HS-5 (cell line): Measurements from ENCODE around the gene OR2V2.
"Not testable (repeated sequence)": the region's sequence is repeated elsewhere in the genome, so short reads cannot be mapped to it uniquely, and the experiment has no call there.

ENCODE experiments used
- DNase-seq: peaks from one replicate; pipeline ENCODE4 v3.0.0-alpha.2; 2012; ENCODE audit warnings: low read depth

The OR2V2 gene, protein sequence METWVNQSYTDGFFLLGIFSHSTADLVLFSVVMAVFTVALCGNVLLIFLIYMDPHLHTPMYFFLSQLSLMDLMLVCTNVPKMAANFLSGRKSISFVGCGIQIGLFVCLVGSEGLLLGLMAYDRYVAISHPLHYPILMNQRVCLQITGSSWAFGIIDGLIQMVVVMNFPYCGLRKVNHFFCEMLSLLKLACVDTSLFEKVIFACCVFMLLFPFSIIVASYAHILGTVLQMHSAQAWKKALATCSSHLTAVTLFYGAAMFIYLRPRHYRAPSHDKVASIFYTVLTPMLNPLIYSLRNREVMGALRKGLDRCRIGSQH

DNA sequence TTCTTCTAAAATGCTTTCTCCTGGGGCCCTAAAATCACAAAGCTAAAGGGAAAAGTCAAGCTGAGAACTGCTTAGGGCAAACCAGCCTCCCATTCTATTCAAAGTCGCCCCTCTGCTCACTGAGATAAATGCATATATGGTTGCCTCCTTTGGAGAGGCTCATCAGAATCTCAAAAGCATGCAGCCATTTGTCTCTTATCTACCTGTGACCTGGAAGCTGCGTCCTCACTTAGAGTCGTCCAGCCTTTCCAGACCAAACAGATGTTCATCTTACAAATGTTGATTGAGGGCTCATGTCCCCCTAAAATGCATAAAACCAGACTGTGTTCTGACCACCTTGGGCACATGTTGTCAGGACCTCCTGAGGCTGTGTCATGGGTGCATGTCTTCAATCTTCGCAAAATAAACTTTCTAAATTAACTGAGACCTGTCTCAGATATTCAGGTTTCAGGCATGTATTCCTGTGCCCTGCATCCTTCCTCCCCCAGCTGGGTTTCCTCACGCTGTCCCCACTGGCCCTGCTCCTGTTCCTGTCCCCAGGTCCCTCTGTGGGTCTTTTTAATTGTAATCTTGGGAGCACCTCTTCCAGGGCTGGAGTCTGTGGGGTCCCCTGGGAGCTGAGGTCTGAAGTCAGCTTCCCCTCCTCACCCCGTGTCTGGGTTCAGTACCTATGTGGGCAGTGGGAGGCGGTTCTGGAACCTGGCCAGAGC, at the start of gene OR2V2:
OR2V2 (plus strand) TSS at position 660 of the 710 bp plus-strand sequence. CDS start 7,357 bp downstream, outside the sequence.
- not testable (repeated sequence) for DNase-seq

DNA sequence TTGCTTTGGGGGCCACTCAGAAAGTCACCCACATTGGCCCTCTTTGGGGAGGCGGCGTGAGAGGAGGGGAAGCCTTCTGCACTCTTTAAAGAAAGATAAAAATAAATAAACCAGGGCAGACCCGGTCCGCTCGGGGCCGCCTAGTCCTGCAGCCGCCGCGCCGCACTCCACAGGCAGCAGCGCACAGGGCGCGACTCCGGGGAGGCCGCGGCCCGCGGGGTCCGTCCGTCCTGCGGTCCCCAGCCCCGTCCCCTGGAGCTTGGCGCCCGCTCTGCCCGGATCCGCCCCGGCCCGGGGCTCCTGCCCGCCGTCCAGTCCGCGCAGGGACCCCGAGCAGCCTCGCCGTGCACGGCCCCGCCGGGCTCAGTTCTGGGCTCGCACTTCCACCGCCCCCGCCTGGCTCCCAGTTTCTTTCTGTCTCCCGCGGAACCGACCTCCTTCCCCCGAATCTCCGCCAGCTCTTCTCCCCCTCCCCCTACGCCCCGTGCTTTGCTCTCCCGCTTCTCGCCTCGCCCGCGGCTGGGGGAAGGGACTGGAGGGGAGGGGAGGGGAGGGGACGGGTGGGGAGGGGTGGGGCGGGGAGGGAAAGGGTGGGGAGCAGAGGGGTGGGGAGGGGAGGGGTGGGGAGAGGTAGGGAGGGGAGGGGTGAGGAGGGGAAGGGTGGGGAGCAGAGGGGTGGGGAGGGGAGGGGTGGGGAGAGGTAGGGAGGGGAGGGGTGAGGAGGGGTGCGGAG, 49.5 kb upstream of the OR2V2 start:
- DNase-seq: not testable (repeated sequence)

DNA sequence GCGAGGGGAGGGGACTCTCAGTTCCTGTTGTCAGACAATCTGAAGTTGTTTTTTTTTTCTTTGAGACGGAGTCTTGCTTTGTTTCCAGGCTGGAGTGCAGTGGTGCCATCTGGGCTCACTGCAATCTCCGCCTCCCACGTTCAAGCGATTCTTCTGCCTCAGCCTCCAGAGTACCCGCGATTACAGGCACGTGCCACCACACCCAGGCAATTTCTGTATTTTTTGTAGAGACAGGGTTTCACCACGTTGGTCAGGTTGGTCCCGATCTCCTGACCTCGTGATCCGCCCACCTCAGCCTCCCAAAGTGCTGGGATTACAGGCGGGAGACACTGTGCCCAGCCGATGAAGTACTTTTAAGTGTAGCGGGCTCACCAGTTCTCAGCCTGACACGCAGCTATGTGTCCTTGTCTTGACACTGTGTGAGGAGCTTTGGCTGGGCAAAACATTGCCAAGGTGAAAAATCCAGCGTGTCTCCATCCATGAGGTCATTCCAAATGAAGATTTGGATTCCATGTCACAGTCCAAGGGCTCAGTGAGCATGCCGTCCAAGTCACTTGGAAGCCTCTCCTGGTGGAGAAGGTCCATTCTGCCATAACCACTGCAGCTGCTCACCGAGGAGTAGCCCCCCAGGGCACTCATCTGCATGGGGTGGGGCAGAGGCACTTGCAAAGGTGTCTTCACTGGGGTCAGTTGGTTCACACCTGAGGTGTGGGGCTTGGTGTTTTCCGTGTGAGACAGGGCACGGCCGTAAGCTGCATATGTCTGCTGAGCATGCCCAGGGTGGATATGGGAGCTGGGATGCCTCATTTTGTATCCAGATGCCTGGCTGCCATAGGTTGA, 48.4 kb upstream of the OR2V2 start:
- no peak for DNase-seq

DNA sequence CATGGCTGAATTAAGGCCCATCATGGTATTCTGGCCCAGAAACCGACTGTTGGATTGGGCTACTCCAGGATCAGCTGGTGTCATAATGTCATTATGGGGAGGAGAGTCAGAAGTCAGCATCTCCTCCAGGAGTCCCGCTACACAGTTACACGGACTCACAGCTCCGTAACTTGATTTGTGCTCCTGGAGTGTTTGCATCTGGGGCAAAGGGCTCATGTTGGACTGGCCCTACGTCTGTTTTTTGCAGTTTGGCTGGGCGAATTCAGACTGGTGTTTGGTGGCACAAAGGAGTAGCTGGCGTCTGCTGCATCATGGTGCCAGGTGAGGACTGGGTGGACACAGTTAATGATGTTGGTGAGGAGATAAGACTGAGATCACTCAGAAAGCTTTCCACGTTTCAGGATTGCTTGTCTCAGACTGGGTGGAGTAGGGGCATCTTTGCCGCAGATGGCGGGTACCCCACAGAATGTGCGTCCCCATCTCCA, 47.7 kb upstream of the OR2V2 start:
- no peak for DNase-seq

DNA sequence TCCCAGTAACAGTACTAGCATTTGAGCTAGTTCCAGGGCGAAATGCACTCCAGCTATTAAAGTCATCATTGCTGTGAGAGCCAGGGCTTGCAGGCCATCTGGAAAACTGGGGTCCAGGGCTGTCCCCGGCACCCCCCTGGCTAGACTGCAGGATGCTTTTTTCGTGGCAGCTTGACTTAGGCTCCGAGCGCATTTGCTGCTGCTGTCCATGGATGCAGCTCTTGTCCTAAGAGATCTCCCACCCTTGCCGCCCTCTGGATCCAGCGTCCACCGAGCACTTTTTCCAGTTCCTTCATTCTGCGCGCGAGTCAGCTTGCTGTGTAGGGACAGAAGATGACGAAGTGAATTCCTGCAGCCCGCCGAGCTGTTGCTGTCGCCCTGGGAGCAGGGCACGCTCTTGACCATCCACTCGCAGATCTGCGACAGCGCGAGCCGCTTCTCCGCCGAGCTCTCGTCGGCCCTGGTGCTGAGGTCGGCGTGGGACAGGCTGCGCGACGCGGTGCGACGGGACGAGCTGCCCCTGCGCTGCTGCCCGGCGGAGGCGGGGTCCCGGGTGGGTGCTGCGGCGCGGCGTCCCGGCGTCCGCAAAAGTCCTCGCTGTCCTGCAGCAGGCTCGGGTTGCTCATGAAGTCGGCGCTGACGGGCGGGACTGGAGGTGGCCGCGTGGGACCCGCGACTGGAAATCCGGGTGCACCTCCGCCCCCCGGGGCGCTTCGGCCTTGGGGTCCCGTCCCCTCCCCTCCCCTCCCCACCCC, 47.1 kb upstream of the OR2V2 start:
- no peak for DNase-seq

DNA sequence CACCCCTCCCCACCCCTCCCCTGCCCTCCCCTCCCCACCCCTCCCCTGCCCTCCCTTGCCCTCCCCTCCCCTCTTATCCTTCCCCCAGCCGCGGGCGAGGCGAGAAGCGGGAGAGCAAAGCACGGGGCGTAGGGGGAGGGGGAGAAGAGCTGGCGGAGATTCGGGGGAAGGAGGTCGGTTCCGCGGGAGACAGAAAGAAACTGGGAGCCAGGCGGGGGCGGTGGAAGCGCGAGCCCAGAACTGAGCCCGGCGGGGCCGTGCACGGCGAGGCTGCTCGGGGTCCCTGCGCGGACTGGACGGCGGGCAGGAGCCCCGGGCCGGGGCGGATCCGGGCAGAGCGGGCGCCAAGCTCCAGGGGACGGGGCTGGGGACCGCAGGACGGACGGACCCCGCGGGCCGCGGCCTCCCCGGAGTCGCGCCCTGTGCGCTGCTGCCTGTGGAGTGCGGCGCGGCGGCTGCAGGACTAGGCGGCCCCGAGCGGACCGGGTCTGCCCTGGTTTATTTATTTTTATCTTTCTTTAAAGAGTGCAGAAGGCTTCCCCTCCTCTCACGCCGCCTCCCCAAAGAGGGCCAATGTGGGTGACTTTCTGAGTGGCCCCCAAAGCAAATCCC, 46.2 kb upstream of the OR2V2 start:
- not testable (repeated sequence) for DNase-seq

DNA sequence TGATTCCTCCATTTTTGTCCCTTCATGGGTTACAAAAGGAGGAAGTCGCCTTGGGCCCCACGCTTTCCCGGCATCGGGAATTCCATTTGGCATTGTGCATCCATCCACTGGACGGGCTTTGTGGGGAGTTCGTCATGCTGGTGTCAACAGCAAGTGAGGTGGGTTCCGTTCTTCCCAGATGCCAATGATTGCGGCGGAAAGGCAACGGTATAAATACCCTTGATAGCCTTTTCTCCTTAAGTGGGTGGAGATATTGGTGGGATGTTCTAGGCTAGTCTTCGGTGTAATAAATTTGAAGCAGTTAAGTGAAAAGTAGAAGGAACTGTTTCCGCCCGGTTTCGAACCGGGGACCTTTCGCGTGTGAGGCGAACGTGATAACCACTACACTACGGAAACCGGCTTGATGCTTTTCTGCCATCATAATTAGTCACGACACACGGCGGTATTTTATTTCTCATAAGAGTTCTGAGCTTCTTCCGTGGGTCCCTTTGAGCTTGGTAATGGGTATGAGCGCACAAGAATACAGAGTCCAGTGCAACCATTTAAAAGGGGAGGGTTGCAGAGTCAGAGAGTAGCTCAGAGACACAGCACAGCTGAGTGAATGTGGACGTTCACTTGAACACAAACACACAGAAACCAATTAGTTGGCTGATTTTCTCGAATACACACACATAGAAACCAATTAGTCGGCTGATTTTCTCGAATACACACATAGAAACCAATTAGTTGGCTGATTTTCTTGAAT, 45.3 kb upstream of the OR2V2 start:
- not testable (repeated sequence) for DNase-seq

DNA sequence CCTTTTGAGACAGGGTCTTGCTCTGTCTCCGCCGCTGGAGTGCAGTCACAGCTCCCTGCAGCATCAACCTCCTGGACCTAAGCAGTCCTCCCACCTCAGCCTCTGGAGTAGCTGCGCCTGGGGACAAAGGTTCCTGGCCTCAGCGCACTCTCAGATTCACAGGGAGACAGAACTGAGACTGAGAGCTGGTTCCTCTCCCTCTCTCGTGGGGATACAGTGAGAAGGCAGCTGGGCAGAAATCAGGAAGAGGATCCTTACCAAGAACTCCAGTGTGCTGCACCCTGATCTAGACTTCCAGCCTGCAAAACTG, 43.2 kb upstream of the OR2V2 start:
- DNase-seq: not testable (repeated sequence)

DNA sequence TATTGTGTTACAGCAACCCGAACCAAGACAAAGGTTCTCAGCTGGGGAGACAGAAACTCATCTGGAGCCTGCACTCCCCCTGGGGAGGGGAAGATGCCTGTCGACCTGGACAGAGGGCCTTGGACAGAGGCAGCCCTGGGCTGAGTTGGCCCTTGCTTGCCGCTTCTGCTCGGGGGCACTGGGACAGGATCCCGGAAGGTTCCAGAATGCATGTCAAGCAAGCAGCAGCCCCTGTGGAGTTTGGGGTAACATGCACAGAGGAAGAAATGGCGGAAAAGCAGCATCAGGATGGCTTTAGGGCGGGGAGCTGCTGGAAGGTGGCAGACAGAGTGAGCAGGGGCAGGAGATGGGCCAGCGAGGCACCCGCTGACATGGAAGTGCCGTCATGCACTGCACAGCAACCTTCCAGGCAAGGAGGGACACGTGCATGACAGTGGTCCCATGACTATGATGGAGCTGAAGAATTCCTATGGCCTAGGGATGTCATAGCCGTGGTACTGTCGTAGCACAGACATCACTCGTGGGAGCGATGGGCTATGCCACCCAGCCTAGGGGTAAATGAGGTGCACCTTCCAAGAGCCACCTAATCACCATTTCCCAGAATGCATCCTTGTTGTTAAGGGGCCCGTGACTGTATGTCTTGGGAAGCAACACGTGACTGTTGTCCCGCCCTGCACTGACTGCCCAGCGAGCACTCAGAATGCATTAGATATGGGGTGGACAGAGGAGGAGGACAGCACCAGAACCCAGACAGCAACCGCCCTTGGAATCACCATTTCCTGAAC, 42.6 kb upstream of the OR2V2 start:
- not testable (repeated sequence) for DNase-seq

DNA sequence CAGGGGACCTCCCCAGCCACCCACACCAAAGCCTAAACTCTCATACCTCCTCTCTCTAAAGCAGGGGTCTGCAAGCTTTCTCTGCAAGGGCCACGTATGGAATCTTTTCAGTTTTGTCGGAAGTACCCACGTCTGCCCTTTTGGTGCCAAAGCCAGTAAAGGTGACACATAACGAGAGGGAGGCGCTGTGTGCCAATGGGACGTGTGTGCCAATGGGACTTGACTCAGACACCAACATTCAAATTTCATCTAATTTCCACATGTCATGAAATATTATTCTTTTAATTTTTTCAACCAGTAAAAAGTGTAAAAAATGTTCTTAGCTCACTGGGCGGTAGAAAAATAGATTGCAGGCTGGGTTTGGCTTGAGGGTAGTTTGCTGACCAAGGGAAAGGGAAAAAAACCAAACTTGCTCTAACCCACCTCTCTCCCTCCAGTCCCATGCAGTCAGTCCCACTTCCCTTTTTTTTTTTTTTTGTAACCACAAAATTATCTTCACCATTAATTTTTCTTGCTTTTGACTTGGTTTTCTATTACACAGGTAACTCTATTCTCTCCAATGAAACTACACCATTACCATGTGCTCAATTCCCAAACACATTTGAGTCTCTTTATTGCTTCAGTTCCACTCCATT, 41.9 kb upstream of the OR2V2 start:
- DNase-seq: no peak

DNA sequence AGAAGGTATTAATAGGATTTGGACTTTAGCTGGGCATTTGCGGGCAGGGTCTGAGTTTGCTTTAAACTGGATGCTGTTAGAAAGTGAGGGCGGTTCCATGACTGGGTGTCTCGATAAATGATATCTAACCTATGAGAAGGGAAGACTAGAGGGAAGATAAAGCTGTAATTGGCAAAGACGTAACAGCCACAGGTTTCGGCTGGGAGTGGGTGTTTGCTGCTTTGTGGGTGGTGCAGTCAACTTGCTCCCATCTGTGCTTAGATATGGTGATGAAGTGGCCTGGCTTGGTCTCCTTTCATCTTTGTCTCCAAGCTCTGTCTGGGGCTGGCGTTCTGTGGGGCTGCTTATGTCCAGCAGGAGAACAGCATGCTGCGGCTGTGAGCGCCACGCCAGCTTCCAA, 39.7 kb upstream of the OR2V2 start:
- no peak for DNase-seq

DNA sequence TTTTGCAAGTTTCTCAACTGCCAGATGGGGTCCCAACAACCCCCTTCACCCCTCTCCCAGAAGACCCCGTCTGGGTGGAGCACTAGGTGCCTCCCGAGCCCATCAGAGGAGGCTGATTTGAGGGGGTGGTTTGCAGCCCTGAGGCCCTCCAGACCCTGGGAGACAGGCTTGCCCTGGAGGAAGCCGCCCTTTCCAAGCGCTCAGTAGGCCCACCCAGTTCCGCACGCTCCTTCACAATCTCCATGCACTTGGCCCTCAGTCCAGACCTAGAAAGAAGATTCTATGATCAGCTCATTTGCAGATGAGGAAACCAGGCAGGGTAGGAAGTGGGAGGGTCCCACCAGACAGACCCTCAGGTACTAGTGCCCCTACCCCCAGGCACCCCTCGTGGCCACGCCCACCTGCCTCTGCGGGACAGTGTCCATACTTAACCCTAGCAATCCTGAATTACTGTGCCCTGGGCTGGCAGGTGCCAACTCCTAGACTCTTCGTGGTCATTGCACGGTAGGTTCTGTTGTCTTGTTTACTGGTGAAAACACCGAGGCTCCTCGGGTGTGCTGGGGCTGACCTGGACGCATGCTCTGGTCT, 38.7 kb upstream of the OR2V2 start:
- no peak for DNase-seq

DNA sequence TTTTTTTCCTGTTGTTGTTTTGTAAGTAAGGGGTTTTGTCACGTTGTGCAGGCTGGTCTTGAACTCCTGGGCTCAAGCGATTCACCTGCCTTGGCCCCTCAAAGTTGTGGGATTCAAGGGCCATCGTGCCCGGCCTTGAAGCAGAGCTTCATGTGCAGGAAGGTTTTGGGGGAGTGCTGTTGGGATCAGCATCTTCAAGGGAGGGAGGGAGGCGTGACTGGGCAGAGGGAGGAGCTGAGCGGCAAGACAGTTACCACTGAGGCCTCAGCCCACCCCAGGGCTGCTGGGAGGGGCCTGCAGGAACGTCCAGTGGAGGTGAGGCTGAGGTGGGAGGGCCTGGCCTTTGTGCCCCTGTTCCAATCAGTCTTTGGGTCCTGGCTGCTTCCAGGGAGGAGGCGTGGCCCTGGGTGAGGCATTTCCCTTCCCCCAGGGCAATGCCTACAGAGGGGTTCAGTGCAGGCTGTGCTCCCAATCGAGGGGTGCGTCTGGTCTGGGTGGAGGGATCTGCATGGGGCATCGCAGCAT, 37.8 kb upstream of the OR2V2 start:
- DNase-seq: no peak

DNA sequence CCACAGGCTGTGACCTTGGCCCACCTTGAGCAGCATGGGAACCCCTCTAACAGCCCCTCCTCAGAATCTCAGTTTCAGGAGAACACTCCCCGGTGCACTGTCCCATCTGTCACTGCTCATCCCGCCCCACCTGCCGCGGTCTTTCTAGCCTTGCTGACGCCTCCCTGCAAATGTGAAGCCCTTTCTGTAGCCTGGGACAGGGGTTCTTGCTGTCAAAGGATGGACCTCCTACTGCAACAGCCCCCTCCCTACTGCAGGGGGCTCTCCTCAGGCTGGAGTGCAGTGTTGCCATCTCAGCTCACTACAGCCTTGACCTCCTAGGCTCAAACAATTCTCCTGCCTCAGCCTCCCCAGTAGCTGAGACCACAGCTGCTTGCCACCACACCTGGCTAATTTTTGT, 36.4 kb upstream of the OR2V2 start:
- no peak for DNase-seq

DNA sequence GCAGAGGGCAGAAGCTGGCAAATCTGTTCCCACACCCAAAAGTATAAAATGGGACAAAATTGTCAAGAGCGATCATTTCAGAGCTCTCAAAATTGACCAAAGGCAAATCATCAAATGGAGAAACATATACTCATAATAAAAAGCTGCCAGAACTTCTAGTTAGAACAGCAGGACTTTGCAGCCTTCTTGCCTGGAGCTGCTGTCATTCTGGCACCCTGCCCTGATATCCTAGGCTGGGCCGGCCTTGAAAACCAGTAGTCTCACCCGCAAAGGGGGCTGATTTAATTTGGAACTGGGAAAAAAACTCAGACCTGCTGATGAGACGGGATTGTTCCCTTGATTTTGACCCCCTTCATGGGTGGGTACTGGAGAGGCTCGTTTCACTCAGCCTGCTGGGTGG, 34.9 kb upstream of the OR2V2 start:
- no peak for DNase-seq

DNA sequence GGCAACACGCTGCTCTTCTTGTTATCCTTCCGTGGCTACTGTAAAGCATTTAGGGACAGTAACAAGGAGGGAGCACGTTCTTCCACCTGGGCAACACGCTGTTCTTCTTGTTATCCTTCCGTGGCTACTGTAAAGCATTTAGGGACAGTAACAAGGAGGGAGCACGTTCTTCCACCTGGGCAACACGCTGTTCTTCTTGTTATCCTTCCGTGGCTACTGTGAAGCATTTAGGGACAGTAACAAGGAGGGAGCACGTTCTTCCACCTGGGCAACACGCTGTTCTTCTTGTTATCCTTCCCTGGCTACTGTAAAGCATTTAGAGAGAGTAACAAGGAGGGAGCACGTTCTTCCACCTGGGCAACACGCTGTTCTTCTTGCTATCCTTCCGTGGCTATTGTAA, 33.8 kb upstream of the OR2V2 start:
- DNase-seq: not testable (repeated sequence)

DNA sequence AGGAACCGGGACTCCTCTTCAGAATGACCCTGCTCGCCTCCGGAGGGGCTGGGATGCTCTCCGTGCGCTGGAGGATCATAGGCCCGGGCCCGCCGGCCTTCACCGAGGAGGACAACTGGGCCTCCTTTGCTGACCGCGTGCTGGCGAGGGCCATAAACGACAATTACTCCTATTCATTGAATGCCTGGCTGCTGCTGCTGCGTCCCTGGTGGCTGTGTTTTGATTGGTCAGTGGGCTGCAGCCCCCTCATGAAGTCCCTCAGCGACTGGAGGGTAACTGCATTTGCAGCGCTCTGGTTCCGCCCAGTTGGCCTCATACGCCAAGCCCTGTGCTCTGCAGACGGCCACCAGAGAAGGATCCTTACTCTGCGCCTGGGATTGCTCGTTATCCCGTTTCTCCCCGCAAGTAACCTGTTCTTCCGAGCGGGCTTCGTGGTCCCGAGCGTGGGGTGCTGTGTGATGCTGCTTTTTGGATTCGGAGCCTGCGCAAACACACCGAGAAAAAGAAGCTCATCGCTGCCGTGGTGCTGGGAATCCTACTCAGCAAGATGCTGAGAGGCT, 33.0 kb upstream of the OR2V2 start:
- DNase-seq: no peak
